ENCODE data around the gene MBLAC1.
A peak's percentile ranks its signal among the peaks of the same experiment; 100 is the strongest.

Gene MBLAC1

DNA sequence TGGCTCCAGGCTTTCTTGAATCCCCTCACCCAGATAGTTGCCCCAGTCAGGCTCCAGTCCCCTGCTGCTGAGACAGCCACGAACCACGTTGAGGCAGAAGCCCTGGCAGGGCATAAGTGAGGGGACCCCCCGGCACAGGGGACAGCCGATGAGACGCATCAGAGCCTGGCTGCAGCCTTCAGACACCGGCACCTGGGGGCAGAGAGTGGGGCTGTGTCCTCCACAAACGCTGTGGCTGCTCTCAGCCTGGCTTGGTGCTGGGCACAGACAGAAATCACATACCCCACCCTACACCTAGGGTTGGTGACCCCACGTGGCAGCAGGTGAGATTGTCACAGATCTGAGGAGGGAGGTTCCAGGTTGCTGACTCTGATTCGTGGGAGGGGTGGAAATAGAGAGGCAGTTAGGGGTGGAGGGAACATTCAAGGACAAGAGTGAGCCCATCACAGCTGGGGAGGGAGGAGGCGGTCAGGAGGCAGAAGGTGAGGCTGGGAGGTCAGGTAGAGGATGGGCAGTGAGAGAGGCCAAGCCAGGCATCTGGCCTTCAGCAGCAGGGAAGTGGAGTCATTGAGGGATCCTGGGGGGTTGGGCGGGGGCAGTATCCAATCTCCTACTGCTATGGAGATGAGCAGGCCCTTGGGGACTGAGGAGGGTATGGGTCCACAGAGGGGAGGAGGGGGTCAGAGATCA lies 47.2 kb downstream of the MBLAC1 start:
- no peak for DNase-seq (ENCODE audit: low read depth)

DNA sequence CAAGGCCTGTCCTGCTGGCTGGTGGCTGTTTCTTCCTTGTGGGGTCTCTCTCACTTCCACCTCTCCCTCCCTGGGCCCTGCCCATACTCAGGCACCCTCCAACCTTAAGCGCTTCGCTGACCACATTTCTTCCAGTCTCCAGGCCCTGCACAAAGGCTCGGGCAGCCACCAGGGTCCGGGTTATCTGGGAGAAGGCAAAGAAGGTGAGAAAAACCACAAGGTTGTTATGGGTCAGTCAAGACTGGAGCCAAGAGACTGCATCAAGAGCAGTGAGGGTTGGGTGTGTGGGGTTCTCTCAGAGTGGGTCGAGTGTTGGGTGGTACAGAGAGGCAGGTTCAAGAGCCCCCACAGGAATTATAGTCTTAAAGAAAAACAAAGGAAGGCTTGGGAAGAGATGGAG lies 47.8 kb downstream of the MBLAC1 start:
- DNase-seq (ENCODE audit: low read depth): no peak

DNA sequence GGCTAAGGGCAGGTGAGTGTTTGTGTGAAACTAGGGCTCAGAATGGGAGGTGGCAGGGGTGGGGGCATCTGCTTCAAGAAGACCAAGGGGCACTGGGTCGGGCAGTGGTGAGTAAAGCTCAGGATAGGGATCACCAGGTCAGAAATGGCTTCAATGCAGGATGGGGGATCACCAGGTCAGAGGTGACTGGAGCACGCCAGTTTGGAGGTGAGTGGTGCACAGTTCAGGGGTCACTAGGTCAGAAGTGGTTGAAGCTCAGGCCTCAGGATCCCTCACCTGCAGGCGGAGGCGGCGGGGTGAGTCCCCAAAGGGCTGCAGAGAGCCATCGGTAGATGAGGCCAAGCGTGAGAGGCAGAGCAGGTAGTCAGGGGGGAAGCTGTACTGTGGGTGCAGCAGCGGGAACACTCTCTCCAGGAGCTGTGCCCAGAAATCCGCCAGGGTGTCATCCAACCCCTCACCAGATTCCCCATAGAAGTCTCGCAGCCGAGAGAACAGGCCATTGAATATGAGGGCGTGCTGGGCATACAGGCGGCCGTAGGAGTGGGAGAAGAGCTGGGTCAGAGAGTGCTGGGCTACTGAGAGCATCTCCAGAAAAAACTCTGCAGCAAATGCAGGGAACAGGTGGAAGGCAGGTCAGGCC lies 48.6 kb downstream of the MBLAC1 start:
- DNase-seq (ENCODE audit: low read depth): no peak

DNA sequence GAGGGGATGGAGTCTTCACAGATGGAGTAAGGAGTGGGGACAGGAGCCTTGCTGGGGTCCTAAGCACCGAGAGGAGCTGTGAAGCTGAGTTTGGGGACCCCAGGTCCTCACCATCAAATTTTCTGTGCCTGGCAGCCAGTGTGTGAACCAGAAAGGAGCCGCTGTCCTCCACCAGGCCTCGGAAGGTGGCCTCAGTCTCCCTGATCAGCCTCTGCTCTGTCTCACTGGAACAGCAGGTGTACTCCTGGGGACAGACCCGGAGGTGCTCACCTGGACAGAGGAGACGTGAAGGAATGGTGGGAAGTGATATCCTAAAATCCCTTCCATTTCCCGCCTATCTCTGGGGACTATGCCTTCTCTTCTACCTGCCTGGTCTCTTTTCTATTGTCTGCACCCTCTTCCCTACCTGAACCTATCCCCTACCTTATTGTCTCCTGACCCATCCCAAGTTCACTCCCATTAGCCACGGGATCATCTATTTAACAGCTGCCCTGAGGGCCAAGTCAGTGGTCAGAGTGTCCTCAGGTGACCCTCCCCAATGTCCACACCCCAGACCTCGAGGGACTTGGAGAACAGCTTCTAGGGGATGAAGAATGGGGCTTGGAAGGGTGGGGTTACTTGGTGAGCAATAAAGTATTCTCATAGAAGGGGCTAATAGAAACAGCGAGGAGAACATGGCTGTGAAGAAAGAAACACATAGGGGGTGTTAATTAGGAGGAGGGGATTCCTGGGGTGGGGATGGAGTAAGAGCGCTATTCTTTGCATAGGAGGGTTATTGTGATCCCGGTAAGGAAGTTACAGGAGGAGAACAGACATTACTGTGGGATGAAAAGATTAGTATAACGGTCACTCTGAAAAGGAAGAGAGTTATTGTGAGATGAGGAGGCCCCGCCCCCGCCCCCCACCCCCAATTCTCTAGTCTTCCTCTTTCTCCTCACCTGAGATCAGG lies 49.6 kb downstream of the MBLAC1 start:
- no peak for DNase-seq (ENCODE audit: low read depth)

DNA sequence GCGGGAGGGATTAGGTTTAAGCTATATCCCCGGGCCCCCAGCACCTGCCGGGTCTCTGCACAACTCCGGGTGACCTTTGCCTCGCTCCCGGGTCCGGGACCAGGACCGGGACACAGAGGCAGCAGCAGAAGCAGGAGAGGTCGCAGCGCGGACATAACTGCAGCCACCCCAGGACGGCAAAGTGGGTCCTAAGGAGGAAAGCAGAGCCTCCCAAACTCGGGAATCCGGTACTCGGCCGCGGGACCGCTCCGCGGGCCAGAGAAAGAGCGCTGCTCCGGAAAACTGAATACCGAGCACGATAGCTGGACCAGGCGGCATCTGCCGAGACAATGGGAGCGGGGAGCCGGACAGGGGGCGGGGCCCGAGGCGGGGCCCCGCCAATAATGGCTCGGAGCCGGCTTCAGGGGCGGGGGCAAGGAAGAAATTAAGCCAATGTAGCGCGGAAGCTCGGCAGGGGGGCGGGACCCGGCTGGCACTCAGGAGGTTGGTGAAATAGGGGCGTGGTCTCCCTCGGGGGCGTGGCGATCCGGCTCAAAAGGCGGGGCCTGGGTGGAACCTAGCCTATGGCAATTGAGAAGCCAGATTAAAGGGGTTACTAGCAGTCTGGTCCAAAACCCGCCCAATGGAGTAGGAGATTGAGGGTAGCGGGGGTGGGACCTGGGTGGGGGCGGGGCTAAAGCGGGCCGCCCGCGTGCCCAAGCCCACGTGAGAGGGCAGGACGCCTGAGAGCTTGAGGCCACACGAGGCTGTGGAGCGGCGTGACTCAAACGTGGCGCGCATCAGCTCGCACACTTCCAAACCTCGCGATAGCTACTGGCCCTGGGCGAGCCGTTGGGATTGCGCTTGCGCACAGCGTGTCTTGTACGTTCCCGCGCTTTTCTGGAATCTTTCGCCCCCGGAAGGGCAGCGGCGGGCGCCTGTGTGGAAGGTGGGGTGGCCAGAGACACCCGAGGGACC lies 50.6 kb downstream of the MBLAC1 start, which contains the start of the genes GPC2 and STAG3:
GPC2 (minus strand) TSS at position 337 of the 957 bp plus-strand sequence; CDS start at position 155, 182 bp downstream.
STAG3 (plus strand) TSS at position 874 of the 957 bp plus-strand sequence. CDS start 2,639 bp downstream, outside the sequence.
- peak; percentile 98 for DNase-seq (ENCODE audit: low read depth)

Data from activated T-cell treated with anti-CD3 and anti-CD28 coated beads for 48 hours (primary cell).